Neural progenitor cell (in vitro differentiated cells): ENCODE results near the gene EPHA4. TPM values are rescaled to one million over a fixed set of nuclear protein-coding genes. Genes with fewer than 3 reads are reported as not detected.

ENCODE experiments used
- DNase-seq: peaks from one replicate; pipeline ENCODE4 v3.0.0-alpha.2; 2016; ENCODE audit warnings: low spot score
- H2AFZ ChIP-seq: fragments of 200-600 bp; sonication (generic); replicated peaks from 2 replicates; pipeline ENCODE4 v1.6.1; 2016; ENCODE audit warnings: antibody characterized with exemption
- H3F3A ChIP-seq: fragments of 200-600 bp; sonication (generic); 2 replicates; pipeline ENCODE4 v1.6.1; 2016; ENCODE audit warnings: antibody characterized with exemption, low read depth
- H3K27ac ChIP-seq: fragments of 200-600 bp; sonication (generic); 2 replicates; pipeline ENCODE4 v1.5.1; 2016; ENCODE audit warnings: mild to moderate bottlenecking
- H3K27me3 ChIP-seq: fragments of 200-600 bp; sonication (generic); 2 replicates; pipeline ENCODE4 v1.6.1; 2016; ENCODE audit warnings: mild to moderate bottlenecking, moderate library complexity
- H3K36me3 ChIP-seq: fragments of 200-600 bp; sonication (generic); 2 replicates; pipeline ENCODE4 v1.5.1; 2016
- H3K4me1 ChIP-seq: fragments of 200-600 bp; sonication (generic); 2 replicates; pipeline ENCODE4 v1.6.1; 2016; ENCODE audit warnings: mixed run types
- H3K4me2 ChIP-seq: fragments of 200-600 bp; sonication (generic); 2 replicates; pipeline ENCODE4 v1.6.1; 2016
- H3K4me3 ChIP-seq: fragments of 200-600 bp; sonication (generic); 2 replicates; pipeline ENCODE4 v1.5.1; 2016
- H3K79me2 ChIP-seq: fragments of 200-600 bp; sonication (generic); 2 replicates; pipeline ENCODE4 v1.6.1; 2016; ENCODE audit warnings: low read depth
- H3K9ac ChIP-seq: fragments of 200-600 bp; sonication (generic); 2 replicates; pipeline ENCODE4 v1.6.1; 2016
- H3K9me3 ChIP-seq: fragments of 200-600 bp; sonication (generic); 2 replicates; pipeline ENCODE4 v1.5.1; 2016; ENCODE audit warnings: low read depth
- H4K20me1 ChIP-seq: fragments of 200-600 bp; sonication (generic); 2 replicates; pipeline ENCODE4 v1.6.1; 2016; ENCODE audit warnings: low read depth
- H3K27ac Mint-ChIP-seq: 3 replicates; pipeline ENCODE4 v1.8.0; 2021; ENCODE audit warnings: mixed read lengths
- H3K27me3 Mint-ChIP-seq: 2 replicates; pipeline ENCODE4 v1.8.0; 2022; ENCODE audit warnings: low read depth, mild to moderate bottlenecking, inconsistent platforms, moderate library complexity, mixed read lengths; ENCODE audit not compliant: insufficient read depth
- H3K36me3 Mint-ChIP-seq: 3 replicates; pipeline ENCODE4 v1.8.0; 2021; ENCODE audit warnings: mixed read lengths
- H3K4me1 Mint-ChIP-seq: 3 replicates; pipeline ENCODE4 v1.8.0; 2021; ENCODE audit warnings: mixed read lengths
- H3K4me3 Mint-ChIP-seq: 3 replicates; pipeline ENCODE4 v1.8.0; 2021; ENCODE audit warnings: mild to moderate bottlenecking, moderate library complexity, mixed read lengths
- H3K9me3 Mint-ChIP-seq: 3 replicates; pipeline ENCODE4 v1.8.0; 2020; ENCODE audit warnings: mixed read lengths
- CTCF ChIP-seq: fragments of 200-600 bp; sonication (generic); IDR thresholded peaks from 2 replicates; pipeline ENCODE4 v1.5.1; 2017; ENCODE audit warnings: antibody characterized with exemption, mild to moderate bottlenecking
- EZH2 ChIP-seq: fragments of 200-600 bp; sonication (generic); IDR thresholded peaks from 2 replicates; pipeline ENCODE4 v1.6.1; 2017; ENCODE audit warnings: antibody characterized with exemption, mild to moderate bottlenecking, moderate library complexity
- EZH2phosphoT487 ChIP-seq: fragments of 200-600 bp; sonication (generic); IDR thresholded peaks from 2 replicates; pipeline ENCODE4 v1.6.1; 2017; ENCODE audit warnings: antibody characterized with exemption
- total RNA-seq: library from RNA; depleted of rRNA; stranded (reverse); fragments of >200 nt; gene quantifications from 2 replicates; pipeline ENCODE4 v1.2.3, GENCODE V29; 2015; ENCODE audit warnings: low replicate concordance

The EPHA4 gene
- total RNA-seq, 1 donor from 2014 or later = 323 TPM

GRCh38 chr2:221488136-221488807 lies 83.8 kb downstream of the EPHA4 start:
- TF ChIP-seq CTCF (no peak), EZH2phosphoT487 (no peak), EZH2 (no peak)
- H3K79me2 ChIP-seq = peaks cover 100% of the 10 kb centered on the region
- no peak overlapping the region for H3K27ac ChIP-seq
- peaks cover 16% of the 10 kb centered on the region for H3F3A ChIP-seq
- no peaks in the 10 kb centered on the region for H3K9me3 Mint-ChIP-seq
- DNase-seq = no peak
- H3K4me3 Mint-ChIP-seq = no peak overlapping the region
- H3K4me2 ChIP-seq = no peak overlapping the region
- no peak overlapping the region for H2AFZ ChIP-seq
- peaks cover 18% of the 10 kb centered on the region for H3K36me3 Mint-ChIP-seq
- no peaks in the 10 kb centered on the region for H3K27me3 ChIP-seq
- peaks cover 25% of the 10 kb centered on the region for H3K36me3 ChIP-seq
- H3K27ac Mint-ChIP-seq = no peak overlapping the region
- peaks cover 3% of the 10 kb centered on the region for H3K4me1 Mint-ChIP-seq
- no peaks in the 10 kb centered on the region for H3K27me3 Mint-ChIP-seq
- no peak overlapping the region for H3K9ac ChIP-seq
- no peaks in the 10 kb centered on the region for H3K9me3 ChIP-seq
- peaks cover 44% of the 10 kb centered on the region for H3K4me1 ChIP-seq
- no peak overlapping the region for H3K4me3 ChIP-seq
- peaks cover 97% of the 10 kb centered on the region for H4K20me1 ChIP-seq

- no peak overlapping the region for H3K4me3 Mint-ChIP-seq
- peaks cover 95% of the 10 kb centered on the region for H4K20me1 ChIP-seq
- DNase-seq = no peak
- no peaks in the 10 kb centered on the region for H3K9me3 Mint-ChIP-seq
- peaks cover 16% of the 10 kb centered on the region for H3F3A ChIP-seq
- H3K27ac ChIP-seq = no peak overlapping the region
- H3K79me2 ChIP-seq = peaks cover 100% of the 10 kb centered on the region
- no peak overlapping the region for H2AFZ ChIP-seq
- no peak overlapping the region for H3K4me2 ChIP-seq
- no peaks in the 10 kb centered on the region for H3K27me3 Mint-ChIP-seq
- H3K4me3 ChIP-seq = no peak overlapping the region
- H3K4me1 ChIP-seq = peaks cover 22% of the 10 kb centered on the region
- no peak for TF ChIP-seq EZH2
- no peak for TF ChIP-seq EZH2phosphoT487
- no peak for TF ChIP-seq CTCF
- no peaks in the 10 kb centered on the region for H3K27me3 ChIP-seq
- no peaks in the 10 kb centered on the region for H3K4me1 Mint-ChIP-seq
- peaks cover 21% of the 10 kb centered on the region for H3K36me3 ChIP-seq
- H3K9me3 ChIP-seq = no peaks in the 10 kb centered on the region
- no peak overlapping the region for H3K9ac ChIP-seq
- no peak overlapping the region for H3K27ac Mint-ChIP-seq
- H3K36me3 Mint-ChIP-seq = peaks cover 12% of the 10 kb centered on the region
Measured at GRCh38 chr2:221486106-221486505, 86.0 kb downstream of the EPHA4 start.

GRCh38 chr2:221485503-221485870 lies 86.6 kb downstream of the EPHA4 start:
- H3K27me3 ChIP-seq = no peaks in the 10 kb centered on the region
- Mint-ChIP-seq H3K27ac (no peak overlapping the region), H3K9me3 (no peaks in the 10 kb centered on the region), H3K27me3 (no peaks in the 10 kb centered on the region), H3K4me3 (no peak overlapping the region), H3K36me3 (peaks cover 17% of the 10 kb centered on the region), H3K4me1 (no peaks in the 10 kb centered on the region)
- no peak for DNase-seq
- H3K4me2 ChIP-seq = no peak overlapping the region
- H3K36me3 ChIP-seq = peaks cover 21% of the 10 kb centered on the region
- no peak overlapping the region for H2AFZ ChIP-seq
- H3K9me3 ChIP-seq = no peaks in the 10 kb centered on the region
- H3K79me2 ChIP-seq = peaks cover 100% of the 10 kb centered on the region
- H3F3A ChIP-seq = peaks cover 22% of the 10 kb centered on the region
- H3K27ac ChIP-seq = no peak overlapping the region
- H4K20me1 ChIP-seq = peaks cover 94% of the 10 kb centered on the region
- H3K4me3 ChIP-seq = no peak overlapping the region
- H3K4me1 ChIP-seq = peaks cover 20% of the 10 kb centered on the region
- no peak overlapping the region for H3K9ac ChIP-seq
- TF ChIP-seq CTCF = no peak
- no peak for TF ChIP-seq EZH2
- no peak for TF ChIP-seq EZH2phosphoT487
